8988T (cell line): Measurements from ENCODE around the gene DHRS4.
"Not testable (repeated sequence)": the region's sequence is repeated elsewhere in the genome, so short reads cannot be mapped to it uniquely, and the experiment has no call there.

Experiments
- DNase-seq: peaks from one replicate; pipeline ENCODE4 v3.0.0; 2011

Gene DHRS4

GRCh38 chr14:23941669-23942068, 11.9 kb upstream of the DHRS4 start:
- no peak for DNase-seq

- no peak for DNase-seq
These were observed 11.0 kb upstream of the DHRS4 start for GRCh38 chr14:23942587-23942986.

- not testable (repeated sequence) for DNase-seq
These were observed 4.5 kb upstream of the DHRS4 start for GRCh38 chr14:23949069-23949468.

- no peak for DNase-seq
These were observed 3.0 kb upstream of the DHRS4 start for GRCh38 chr14:23950411-23951135.

- DNase-seq = not testable (repeated sequence)
These were observed 2.5 kb upstream of the DHRS4 start for GRCh38 chr14:23951136-23951466.

GRCh38 chr14:23951590-23952201, 1.9 kb upstream of the DHRS4 start:
- DNase-seq = no peak

GRCh38 chr14:23953116-23953463, 480 bp upstream of the DHRS4 start:
- DNase-seq = not testable (repeated sequence)

GRCh38 chr14:23954279-23954614, 677 bp downstream of the DHRS4 start:
- DNase-seq = not testable (repeated sequence)

GRCh38 chr14:23954965-23955364, 1.4 kb downstream of the DHRS4 start:
- not testable (repeated sequence) for DNase-seq

GRCh38 chr14:23955811-23956210, 2.2 kb downstream of the DHRS4 start:
- not testable (repeated sequence) for DNase-seq

- DNase-seq = not testable (repeated sequence)
These were observed 4.5 kb downstream of the DHRS4 start for GRCh38 chr14:23957913-23958569.

GRCh38 chr14:23960899-23961298, 7.3 kb downstream of the DHRS4 start:
- DNase-seq = not testable (repeated sequence)

GRCh38 chr14:23961704-23962103, 8.1 kb downstream of the DHRS4 start:
- DNase-seq = not testable (repeated sequence)

GRCh38 chr14:23969130-23969480, 15.5 kb downstream of the DHRS4 start:
- DNase-seq = not testable (repeated sequence)

GRCh38 chr14:23969481-23970282, 16.1 kb downstream of the DHRS4 start:
- not testable (repeated sequence) for DNase-seq

- not testable (repeated sequence) for DNase-seq
These were observed 16.7 kb downstream of the DHRS4 start for GRCh38 chr14:23970283-23970659.

GRCh38 chr14:23973178-23973577, 19.6 kb downstream of the DHRS4 start:
- DNase-seq = not testable (repeated sequence)

- not testable (repeated sequence) for DNase-seq
These were observed 20.5 kb downstream of the DHRS4 start for GRCh38 chr14:23974041-23974440.

GRCh38 chr14:23977208-23977607, 23.6 kb downstream of the DHRS4 start:
- DNase-seq = not testable (repeated sequence)

- not testable (repeated sequence) for DNase-seq
These were observed 28.6 kb downstream of the DHRS4 start for GRCh38 chr14:23981951-23982813.

- DNase-seq = no peak
These were observed 31.5 kb downstream of the DHRS4 start for GRCh38 chr14:23984891-23985602.

- DNase-seq = not testable (repeated sequence)
These were observed 34.6 kb downstream of the DHRS4 start for GRCh38 chr14:23988223-23988606.
